D721Med (cell line): Measurements from ENCODE around the gene OR5A1.
A peak's percentile ranks its signal among the peaks of the same experiment; 100 is the strongest.
"Not testable (repeated sequence)": the region's sequence is repeated elsewhere in the genome, so short reads cannot be mapped to it uniquely, and the experiment has no call there.

Source experiments
- DNase-seq: peaks from one replicate; pipeline ENCODE4 v3.0.0; 2011; ENCODE audit warnings: low spot score; ENCODE audit not compliant: insufficient read length
- FAIRE-seq: peaks from 2 replicates; lab custom pipeline; 2011; peaks lifted over from hg19 to GRCh38; lab: Jason Lieb, UNC
- TF ChIP-seq, protein P1 (sequence below): IDR thresholded peaks from 2 replicates; pipeline ENCODE4 v1.5.1; 2012; ENCODE audit warnings: mild to moderate bottlenecking, control low read depth; ENCODE audit not compliant: insufficient read depth; ENCODE audit errors: missing control alignments

OR5A1 gene

GRCh38 chr11:59429924-59430516 lies 6.2 kb upstream of the OR5A1 start:
- FAIRE-seq (no peak), DNase-seq (no peak)
- TF ChIP-seq, protein P1, sequence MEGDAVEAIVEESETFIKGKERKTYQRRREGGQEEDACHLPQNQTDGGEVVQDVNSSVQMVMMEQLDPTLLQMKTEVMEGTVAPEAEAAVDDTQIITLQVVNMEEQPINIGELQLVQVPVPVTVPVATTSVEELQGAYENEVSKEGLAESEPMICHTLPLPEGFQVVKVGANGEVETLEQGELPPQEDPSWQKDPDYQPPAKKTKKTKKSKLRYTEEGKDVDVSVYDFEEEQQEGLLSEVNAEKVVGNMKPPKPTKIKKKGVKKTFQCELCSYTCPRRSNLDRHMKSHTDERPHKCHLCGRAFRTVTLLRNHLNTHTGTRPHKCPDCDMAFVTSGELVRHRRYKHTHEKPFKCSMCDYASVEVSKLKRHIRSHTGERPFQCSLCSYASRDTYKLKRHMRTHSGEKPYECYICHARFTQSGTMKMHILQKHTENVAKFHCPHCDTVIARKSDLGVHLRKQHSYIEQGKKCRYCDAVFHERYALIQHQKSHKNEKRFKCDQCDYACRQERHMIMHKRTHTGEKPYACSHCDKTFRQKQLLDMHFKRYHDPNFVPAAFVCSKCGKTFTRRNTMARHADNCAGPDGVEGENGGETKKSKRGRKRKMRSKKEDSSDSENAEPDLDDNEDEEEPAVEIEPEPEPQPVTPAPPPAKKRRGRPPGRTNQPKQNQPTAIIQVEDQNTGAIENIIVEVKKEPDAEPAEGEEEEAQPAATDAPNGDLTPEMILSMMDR: peak; percentile 90

DNA sequence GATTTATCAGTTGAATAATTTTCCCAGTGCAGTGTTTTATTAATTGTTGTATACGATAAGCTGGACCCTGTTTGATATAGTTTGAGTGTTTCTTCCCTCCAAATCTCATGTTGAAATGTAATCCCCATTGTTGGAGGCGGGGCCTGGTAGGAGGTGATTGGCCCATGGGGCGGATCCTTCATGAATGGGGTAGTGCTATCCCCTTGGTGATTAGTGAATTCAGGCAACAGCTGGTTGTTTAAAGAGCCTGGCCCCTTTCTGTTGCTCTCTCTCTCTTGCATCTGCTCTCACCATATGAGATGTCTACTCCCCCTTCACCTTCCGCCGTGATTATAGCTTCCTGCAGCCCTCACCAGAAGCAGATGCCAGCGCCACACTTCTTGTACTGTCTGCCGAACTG lies 1.5 kb downstream of the OR5A1 start:
- DNase-seq: no peak
- FAIRE-seq: no peak
- TF ChIP-seq, protein P1: no peak

DNA sequence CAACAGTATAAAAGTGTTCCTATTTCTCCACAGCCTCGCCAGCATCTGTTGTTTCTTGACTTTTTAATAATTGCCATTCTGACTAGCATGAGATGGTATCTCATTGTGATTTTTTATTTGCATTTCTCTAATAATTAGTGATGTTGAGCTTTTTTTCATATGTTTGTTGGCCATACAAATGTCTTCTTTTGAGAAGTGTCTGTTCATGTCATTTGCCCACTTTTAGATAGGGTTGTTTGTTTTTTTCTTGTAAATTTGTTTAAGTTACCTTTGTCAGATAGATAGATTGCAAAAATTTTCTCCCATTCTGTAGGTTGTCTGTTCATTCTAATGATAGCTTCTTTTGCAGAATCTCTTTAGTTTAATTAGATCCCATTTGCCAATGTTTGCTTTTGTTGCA lies 9.4 kb downstream of the OR5A1 start:
- not testable (repeated sequence) for DNase-seq, FAIRE-seq

GRCh38 chr11:59448484-59448883 lies 12.2 kb downstream of the OR5A1 start:
- TF ChIP-seq, protein P1: no peak
- no peak for FAIRE-seq
- no peak for DNase-seq

- DNase-seq (no peak), FAIRE-seq (no peak)
- TF ChIP-seq, protein P1: no peak
Measured at GRCh38 chr11:59456661-59457060, 20.4 kb downstream of the OR5A1 start, which contains the start of gene OR4D6. Gene OR4D6, plus strand, starts transcription at chr11:59456961. Its CDS starts 0 bp downstream, at chr11:59456961.

- no peak for DNase-seq
- TF ChIP-seq, protein P1: no peak
- no peak for FAIRE-seq
Measured at GRCh38 chr11:59459916-59460315, 23.6 kb downstream of the OR5A1 start.

GRCh38 chr11:59463190-59463641 lies 26.9 kb downstream of the OR5A1 start:
- TF ChIP-seq, protein P1: no peak
- FAIRE-seq (no peak), DNase-seq (no peak)
